ENCODE data around the gene GAL3ST2.
A peak's percentile ranks its signal among the peaks of the same experiment; 100 is the strongest.
"Not testable (repeated sequence)": the region's sequence is repeated elsewhere in the genome, so short reads cannot be mapped to it uniquely, and the experiment has no call there.

The GAL3ST2 gene

GRCh38 chr2:241776336-241777169 lies at the start of gene GAL3ST2:
Gene GAL3ST2 (plus strand): TSS chr2:241776822. CDS start chr2:241776956, 134 bp downstream.
- no peak within 1 kb of the TSS for H3K4me3 ChIP-seq (ENCODE audit: low read depth, low read length)
- TF ChIP-seq CTCF (IDR thresholded peaks at IDR 0.05; ENCODE audit: borderline replicate concordance, insufficient read depth, low read depth, low read length): no peak

GRCh38 chr2:241728000-241728399 lies 48.6 kb upstream of the GAL3ST2 start:
- no peak for TF ChIP-seq CTCF (IDR thresholded peaks at IDR 0.05; ENCODE audit: borderline replicate concordance, insufficient read depth, low read depth, low read length)

GRCh38 chr2:241728627-241729026 lies 48.0 kb upstream of the GAL3ST2 start:
- no peak for TF ChIP-seq CTCF (IDR thresholded peaks at IDR 0.05; ENCODE audit: borderline replicate concordance, insufficient read depth, low read depth, low read length)
- no peak overlapping the region for H3K4me3 ChIP-seq (ENCODE audit: low read depth, low read length)

More at GRCh38 chr2:241728000-241728399, 48.6 kb upstream of the GAL3ST2 start:
- H3K4me3 ChIP-seq (ENCODE audit: low read depth, low read length): no peak overlapping the region

- no peak overlapping the region for H3K4me3 ChIP-seq (ENCODE audit: low read depth, low read length)
- TF ChIP-seq CTCF (IDR thresholded peaks at IDR 0.05; ENCODE audit: borderline replicate concordance, insufficient read depth, low read depth, low read length): no peak
Observed at GRCh38 chr2:241729868-241730267, 46.8 kb upstream of the GAL3ST2 start.

- no peak for TF ChIP-seq CTCF (IDR thresholded peaks at IDR 0.05; ENCODE audit: borderline replicate concordance, insufficient read depth, low read depth, low read length)
- H3K4me3 ChIP-seq (ENCODE audit: low read depth, low read length): no peak overlapping the region
Observed at GRCh38 chr2:241730671-241731293, 45.8 kb upstream of the GAL3ST2 start.

GRCh38 chr2:241732513-241733186 lies 44.0 kb upstream of the GAL3ST2 start:
- TF ChIP-seq CTCF (IDR thresholded peaks at IDR 0.05; ENCODE audit: borderline replicate concordance, insufficient read depth, low read depth, low read length): peak; percentile 34; the same call in 1 of the 2 replicates
- not testable (repeated sequence) for H3K4me3 ChIP-seq (ENCODE audit: low read depth, low read length)
